ENCODE measurements around the gene ZBED4. TPM values are rescaled to one million over a fixed set of nuclear protein-coding genes. Genes with fewer than 3 reads are reported as not detected.

Gene ZBED4
- total and polyA plus RNA-seq, 2 donors (not counting 1 experiment from before 2014, with no cell fraction given), result 3.5 to 6.3 TPM

- Histone ChIP-seq H3K27ac (ENCODE audit: insufficient read depth, low read length) (peak overlapping the region; percentile 86), H3K4me1 (ENCODE audit: control insufficient read depth, extremely low read depth, insufficient read depth, low read length) (peaks cover 7% of the 10 kb centered on the region), H4K20me1 (ENCODE audit: control insufficient read depth, extremely low read depth, insufficient read depth, low read length) (peaks cover 2% of the 10 kb centered on the region), H3K4me3 (replicated peaks in 1 of 4; ENCODE audit: control extremely low read depth in 1 of 4, insufficient read depth in 1 of 4, low read depth in 3 of 4, low read length in 4 of 4) (peak overlapping the region in 3 of 4 experiments; percentile 49 to 94 (median 80)), H3K9ac (ENCODE audit: insufficient read depth, low read length) (peak overlapping the region; percentile 77), H3K27me3 (ENCODE audit: control insufficient read depth, insufficient read depth, low read length) (peaks cover 3% of the 10 kb centered on the region), H3K9me3 (ENCODE audit: control insufficient read depth, insufficient read depth, low read depth, low read length) (no peaks in the 10 kb centered on the region), H2AFZ (ENCODE audit: low read length) (no peak overlapping the region), H3K36me3 (ENCODE audit: control insufficient read depth, insufficient read depth, low read length) (peaks cover 14% of the 10 kb centered on the region), H3K79me2 (ENCODE audit: control insufficient read depth, insufficient read depth, low read length) (peaks cover 47% of the 10 kb centered on the region), H3K4me2 (ENCODE audit: extremely low read depth, insufficient read depth, low read length) (no peak overlapping the region)
- TF ChIP-seq CTCF (conservative IDR thresholded peaks at IDR 0.05 in 1 of 2, IDR thresholded peaks at IDR 0.05 in 1 of 2; ENCODE audit: low read depth in 1 of 2, low read length in 2 of 2) (no peak), EZH2 (IDR thresholded peaks at IDR 0.05; ENCODE audit: low read length, missing control alignments) (no peak)
- peak in 1 of 2 donors; percentile 40 for DNase-seq (ENCODE audit: low read depth in 2 of 2)
These were observed 26.3 kb upstream of the ZBED4 start for GRCh38 chr22:49827271-49827852.

- peaks cover 40% of the 10 kb centered on the region for H3K79me2 ChIP-seq (ENCODE audit: control insufficient read depth, insufficient read depth, low read length)
- no peaks in the 10 kb centered on the region for H3K9me3 ChIP-seq (ENCODE audit: control insufficient read depth, insufficient read depth, low read depth, low read length)
- H3K27ac ChIP-seq (ENCODE audit: insufficient read depth, low read length), result peak within 1 kb of the TSS; percentile 86
- peak within 1 kb of the TSS; percentile 55 for H2AFZ ChIP-seq (ENCODE audit: low read length)
- H4K20me1 ChIP-seq (ENCODE audit: control insufficient read depth, extremely low read depth, insufficient read depth, low read length), result peaks cover 2% of the 10 kb centered on the region
- peaks cover 7% of the 10 kb centered on the region for H3K27me3 ChIP-seq (ENCODE audit: control insufficient read depth, insufficient read depth, low read length)
- peak within 1 kb of the TSS; percentile 84 for H3K4me2 ChIP-seq (ENCODE audit: extremely low read depth, insufficient read depth, low read length)
- no peak for TF ChIP-seq CTCF (conservative IDR thresholded peaks at IDR 0.05 in 1 of 2, IDR thresholded peaks at IDR 0.05 in 1 of 2; ENCODE audit: low read depth in 1 of 2, low read length in 2 of 2)
- no peak for TF ChIP-seq EZH2 (IDR thresholded peaks at IDR 0.05; ENCODE audit: low read length, missing control alignments)
- H3K4me1 ChIP-seq (ENCODE audit: control insufficient read depth, extremely low read depth, insufficient read depth, low read length), result peaks cover 7% of the 10 kb centered on the region
- H3K9ac ChIP-seq (ENCODE audit: insufficient read depth, low read length), result peak within 1 kb of the TSS; percentile 77
- DNase-seq (ENCODE audit: low read depth in 2 of 2), result peak; percentile 56 to 69
- H3K4me3 ChIP-seq (replicated peaks in 1 of 4; ENCODE audit: control extremely low read depth in 1 of 4, insufficient read depth in 1 of 4, low read depth in 3 of 4, low read length in 4 of 4), result peak within 1 kb of the TSS; percentile 49 to 94 (median 78)
- peaks cover 9% of the 10 kb centered on the region for H3K36me3 ChIP-seq (ENCODE audit: control insufficient read depth, insufficient read depth, low read length)
These were observed 25.6 kb upstream of the ZBED4 start, which contains the start of gene BRD1 for GRCh38 chr22:49827853-49828598. Gene BRD1, minus strand, starts transcription at chr22:49827873. Its CDS starts 3,556 bp downstream, at chr22:49824317.

- TF ChIP-seq EZH2 (IDR thresholded peaks at IDR 0.05; ENCODE audit: low read length, missing control alignments) (no peak), CTCF (conservative IDR thresholded peaks at IDR 0.05 in 1 of 2, IDR thresholded peaks at IDR 0.05 in 1 of 2; ENCODE audit: low read depth in 1 of 2, low read length in 2 of 2) (no peak)
- no peak overlapping the region for H3K9ac ChIP-seq (ENCODE audit: insufficient read depth, low read length)
- H3K4me1 ChIP-seq (ENCODE audit: control insufficient read depth, extremely low read depth, insufficient read depth, low read length), result peaks cover 7% of the 10 kb centered on the region
- H3K4me3 ChIP-seq (replicated peaks in 1 of 4; ENCODE audit: control extremely low read depth in 1 of 4, insufficient read depth in 1 of 4, low read depth in 3 of 4, low read length in 4 of 4), result no peak overlapping the region
- H3K9me3 ChIP-seq (ENCODE audit: control insufficient read depth, insufficient read depth, low read depth, low read length), result no peaks in the 10 kb centered on the region
- H2AFZ ChIP-seq (ENCODE audit: low read length), result no peak overlapping the region
- no peak overlapping the region for H3K27ac ChIP-seq (ENCODE audit: insufficient read depth, low read length)
- peaks cover 2% of the 10 kb centered on the region for H4K20me1 ChIP-seq (ENCODE audit: control insufficient read depth, extremely low read depth, insufficient read depth, low read length)
- H3K79me2 ChIP-seq (ENCODE audit: control insufficient read depth, insufficient read depth, low read length), result peaks cover 35% of the 10 kb centered on the region
- H3K4me2 ChIP-seq (ENCODE audit: extremely low read depth, insufficient read depth, low read length), result no peak overlapping the region
- H3K36me3 ChIP-seq (ENCODE audit: control insufficient read depth, insufficient read depth, low read length), result peaks cover 3% of the 10 kb centered on the region
- H3K27me3 ChIP-seq (ENCODE audit: control insufficient read depth, insufficient read depth, low read length), result peaks cover 7% of the 10 kb centered on the region
- no peak for DNase-seq (ENCODE audit: low read depth in 2 of 2)
These were observed 25.1 kb upstream of the ZBED4 start for GRCh38 chr22:49828599-49828965.

Data from fibroblast of lung (primary cell).